AG04450 (cell line): ENCODE results near the gene GSK3A. TPM values are rescaled to one million over a fixed set of nuclear protein-coding genes. Genes with fewer than 3 reads are reported as not detected.
"Not testable (repeated sequence)": the region's sequence is repeated elsewhere in the genome, so short reads cannot be mapped to it uniquely, and the experiment has no call there.

ENCODE experiments used
- CTCF ChIA-PET: fragments of 300-600, 350-600 bp; formaldehyde crosslinking; extraction: SDS; loops from one replicate; lab custom pipeline; 2022; ENCODE audit warnings: antibody characterized with exemption, inconsistent platforms; lab: Charles Lee
- POLR2A ChIA-PET: fragments of 350-600 bp; formaldehyde crosslinking; extraction: SDS; loops from one replicate; lab custom pipeline; 2021; ENCODE audit warnings: antibody characterized with exemption, inconsistent platforms; lab: Yijun Ruan, JAX
- DNase-seq: peaks from one replicate; pipeline ENCODE4 v3.0.0-alpha.2; 2011; ENCODE audit warnings: low read depth, low spot score
- H3K27ac ChIP-seq: one replicate; pipeline ENCODE4 v1.5.1; 2012; ENCODE audit warnings: low read depth, low read length, control low read depth
- H3K27me3 ChIP-seq: one replicate; pipeline ENCODE4 v1.6.0; 2012; ENCODE audit warnings: low read length; ENCODE audit not compliant: control insufficient read depth, insufficient read depth
- H3K4me3 ChIP-seq: 2 replicates; pipeline ENCODE4 v1.5.1; 2011; ENCODE audit warnings: mild to moderate bottlenecking, low read depth, low read length, control low read depth
- H3K9me3 ChIP-seq: 2 replicates; pipeline ENCODE4 v1.5.1; 2012; ENCODE audit warnings: low read length; ENCODE audit not compliant: control insufficient read depth, insufficient read depth
- CTCF ChIP-seq: IDR thresholded peaks from 2 replicates; pipeline ENCODE4 v1.5.1; 2011; ENCODE audit warnings: low read depth, low read length, control low read depth, inconsistent platforms
- polyA plus RNA-seq: library from polyadenylated mRNA; depleted of rRNA; stranded (reverse); fragments of >200 nt; gene quantifications from 2 replicates; pipeline ENCODE4 v1.2.3, GENCODE V29; 2011

The GSK3A gene
- polyA plus RNA-seq, 1 experiment = 20.1 TPM

DNA sequence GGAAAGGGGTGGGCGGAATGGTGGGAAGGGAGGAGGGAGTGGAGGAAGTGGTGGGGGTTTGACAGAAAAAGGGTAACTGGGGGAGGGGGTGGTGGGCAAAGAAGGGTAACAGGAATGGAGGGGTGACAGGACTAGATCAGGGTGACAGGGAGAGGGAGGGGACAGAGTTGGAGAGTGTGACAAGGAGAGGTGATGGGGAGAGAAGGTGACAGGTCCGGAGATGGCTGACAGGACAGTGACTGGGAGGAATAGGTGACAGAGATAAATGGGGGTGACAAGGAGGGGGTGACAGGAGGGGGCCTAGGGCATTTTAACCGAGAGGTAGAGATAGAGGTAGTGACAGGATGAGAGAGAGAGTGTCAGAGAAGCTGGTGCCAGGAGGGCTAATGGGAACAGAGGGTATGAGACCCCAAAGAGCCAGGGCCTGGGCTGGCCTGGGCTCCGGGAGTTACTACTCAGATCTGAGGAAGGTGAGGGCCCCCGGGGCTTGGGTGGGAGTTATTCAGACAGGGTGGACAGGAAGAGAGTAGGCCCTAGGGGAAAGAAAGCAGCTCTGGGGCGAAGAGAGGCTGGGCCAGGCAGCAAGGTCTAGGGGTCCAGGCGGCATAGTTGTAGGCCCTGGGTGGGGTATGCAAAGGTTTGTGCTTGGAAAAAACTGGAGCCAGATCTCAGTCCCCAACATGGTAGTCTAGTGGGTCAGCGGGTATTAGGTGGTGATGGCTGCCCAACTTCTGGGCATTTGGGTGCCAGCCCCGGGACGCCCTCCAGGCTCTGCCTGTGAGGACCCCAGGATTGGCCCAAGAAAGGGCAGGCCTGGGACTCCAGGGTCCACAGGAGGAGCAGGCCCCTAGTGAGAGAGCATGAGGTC is 27.3 kb upstream of the GSK3A start:
- POLR2A ChIA-PET = interaction anchor here (0.5 to 2.3 kb wide), 5 partner anchors 10 to 62 kb away, joined by 4 to 13 read pairs (median 8); no protein-coding TSS in a partner anchor
- no peak for TF ChIP-seq CTCF
- H3K27ac ChIP-seq = peak overlapping the region; percentile 88
- no peaks in the 10 kb centered on the region for H3K27me3 ChIP-seq
- CTCF ChIA-PET = interaction anchor here (2.0 kb wide), 1 partner anchor 10 kb away, joined by 22 read pairs; no protein-coding TSS in a partner anchor
- peak overlapping the region; percentile 89 for H3K4me3 ChIP-seq
- no peaks in the 10 kb centered on the region; the same call in 1 of the 2 replicates for H3K9me3 ChIP-seq
- DNase-seq = no peak

DNA sequence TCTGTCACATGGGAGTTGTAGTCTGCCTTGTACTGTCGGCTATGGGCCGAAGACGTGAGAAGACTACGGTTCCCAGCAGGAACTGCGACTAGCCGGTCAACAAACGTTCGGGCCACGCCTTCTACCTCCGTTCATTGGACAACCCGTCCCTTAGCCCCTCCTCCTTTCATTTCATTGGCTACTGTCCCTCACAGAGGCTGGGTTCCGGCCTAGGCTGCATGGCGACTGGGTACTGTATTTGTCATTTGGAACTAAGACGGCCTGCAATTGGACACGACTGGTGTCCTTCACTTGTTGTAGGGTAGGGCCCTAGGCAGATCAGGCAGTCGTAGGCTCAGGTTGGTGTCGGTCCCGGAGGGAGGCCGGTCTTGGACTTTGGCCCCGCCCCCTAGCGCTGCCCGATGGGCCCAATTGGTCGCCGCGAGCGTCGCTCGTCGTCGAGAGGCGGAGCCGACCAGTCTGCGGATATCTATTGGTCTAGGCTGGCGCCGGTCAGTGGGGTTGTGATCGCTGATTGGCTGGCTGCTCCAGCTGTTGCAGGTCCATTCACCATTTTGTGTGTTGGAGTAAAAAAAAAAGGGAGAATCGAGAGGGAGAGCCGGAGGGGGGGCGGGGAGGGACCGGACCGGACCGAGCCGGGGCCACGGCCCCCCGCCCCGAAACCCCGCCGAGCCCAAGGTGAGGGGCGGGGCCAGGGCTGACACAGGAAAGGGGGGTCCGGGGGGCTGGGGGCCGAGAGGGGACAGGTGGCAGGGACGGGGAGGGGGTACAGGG is 26.5 kb upstream of the GSK3A start, which contains the start of gene CIC:
Gene CIC, plus strand, starts transcription at position 549 of the 774 bp plus-strand sequence. CDS start 2,532 bp downstream, outside the sequence.
- CTCF ChIA-PET = no interaction called here
- Histone ChIP-seq H3K27me3 (no peaks in the 10 kb centered on the region), H3K9me3 (no peaks in the 10 kb centered on the region; the same call in 1 of the 2 replicates), H3K27ac (peak within 1 kb of the TSS; percentile 98), H3K4me3 (peak within 1 kb of the TSS; percentile 94)
- no peak for TF ChIP-seq CTCF
- POLR2A ChIA-PET = interaction anchor here (0.6 to 2.3 kb wide), 2 partner anchors 12 to 22 kb away, joined by 3 to 10 read pairs; no protein-coding TSS in a partner anchor
- peak; percentile 100 for DNase-seq

DNA sequence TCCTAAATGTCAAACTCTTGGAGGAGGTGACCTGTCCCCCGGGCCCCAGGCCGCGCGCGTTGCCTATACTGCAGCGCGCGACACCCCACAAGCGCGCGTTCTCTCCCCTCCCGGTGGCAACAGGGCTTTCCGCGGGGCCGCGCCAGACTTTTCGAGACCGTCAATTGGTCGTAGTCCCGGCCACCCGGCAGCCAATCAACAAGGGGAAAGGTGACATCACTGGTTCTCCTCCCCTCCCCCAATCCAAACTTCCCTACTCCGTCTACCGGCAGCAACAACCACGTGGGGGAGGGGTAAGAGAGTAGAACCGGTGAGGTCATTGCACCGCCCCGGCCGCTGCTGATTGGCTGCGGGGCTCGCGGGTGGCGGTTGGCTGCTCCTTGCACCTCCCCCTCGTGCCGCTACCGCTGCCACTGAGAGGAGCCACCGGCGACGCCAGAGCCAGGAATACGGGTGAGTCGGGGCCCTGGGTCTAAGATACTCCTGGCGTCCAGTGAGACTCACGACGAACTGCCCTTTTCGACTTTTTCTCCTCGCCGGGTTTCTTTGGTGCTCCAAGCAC is 25.8 kb upstream of the GSK3A start:
- Histone ChIP-seq H3K27ac (peak overlapping the region; percentile 98), H3K4me3 (peak overlapping the region; percentile 94), H3K9me3 (no peaks in the 10 kb centered on the region; the same call in 1 of the 2 replicates), H3K27me3 (no peaks in the 10 kb centered on the region)
- CTCF ChIA-PET = no interaction called here
- peak; percentile 99 for DNase-seq
- no peak for TF ChIP-seq CTCF
- POLR2A ChIA-PET = no interaction called here

DNA sequence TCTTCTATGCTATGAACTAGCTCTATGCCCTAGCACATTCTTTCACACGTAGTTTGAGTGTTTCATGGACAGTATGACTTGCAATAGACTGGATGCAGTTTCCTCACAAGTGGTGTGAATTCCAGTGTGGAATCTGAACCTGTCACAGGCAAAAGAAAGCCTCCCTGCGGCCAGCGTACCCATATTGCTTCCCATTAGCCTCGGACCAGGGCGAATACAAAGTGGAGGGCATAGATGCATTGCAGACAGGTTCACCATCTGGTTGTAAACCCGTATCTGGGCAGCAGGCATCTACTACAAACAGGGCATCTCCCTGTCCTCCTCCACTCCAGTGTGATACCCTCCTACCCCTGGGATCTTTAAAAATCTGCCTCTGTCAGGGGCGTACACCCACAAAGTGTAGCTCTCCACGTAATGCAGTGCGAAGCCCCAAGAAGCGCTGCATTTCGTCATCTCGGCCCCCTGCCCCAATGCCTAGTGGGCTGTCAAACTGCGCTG is 25.3 kb upstream of the GSK3A start:
- TF ChIP-seq CTCF = no peak
- Histone ChIP-seq H3K4me3 (peak overlapping the region; percentile 67), H3K27ac (peak overlapping the region; percentile 57), H3K9me3 (no peaks in the 10 kb centered on the region), H3K27me3 (no peaks in the 10 kb centered on the region)
- DNase-seq = no peak
- ChIA-PET POLR2A (no interaction called here), CTCF (no interaction called here)

GRCh38 chr19:42266928-42267603 is 24.7 kb upstream of the GSK3A start:
- CTCF ChIA-PET, DNase-seq, H3K27ac ChIP-seq, H3K9me3 ChIP-seq, H3K4me3 ChIP-seq, H3K27me3 ChIP-seq: not testable (repeated sequence)
- POLR2A ChIA-PET = interaction anchor here (0.6 kb wide), 1 partner anchor 9 kb away, joined by 3 read pairs; no protein-coding TSS in a partner anchor

- POLR2A ChIA-PET = not testable (repeated sequence)
- CTCF ChIA-PET = interaction anchor here (1.0 kb wide), 1 partner anchor 13 kb away, joined by 3 read pairs; no protein-coding TSS in a partner anchor
These were observed 23.7 kb upstream of the GSK3A start for GRCh38 chr19:42266105-42266504.

More at GRCh38 chr19:42266105-42266504, 23.7 kb upstream of the GSK3A start:
- H3K27me3 ChIP-seq, H3K4me3 ChIP-seq, H3K27ac ChIP-seq, H3K9me3 ChIP-seq, DNase-seq: not testable (repeated sequence)
